ENCODE data around the gene UBALD2.

DNA sequence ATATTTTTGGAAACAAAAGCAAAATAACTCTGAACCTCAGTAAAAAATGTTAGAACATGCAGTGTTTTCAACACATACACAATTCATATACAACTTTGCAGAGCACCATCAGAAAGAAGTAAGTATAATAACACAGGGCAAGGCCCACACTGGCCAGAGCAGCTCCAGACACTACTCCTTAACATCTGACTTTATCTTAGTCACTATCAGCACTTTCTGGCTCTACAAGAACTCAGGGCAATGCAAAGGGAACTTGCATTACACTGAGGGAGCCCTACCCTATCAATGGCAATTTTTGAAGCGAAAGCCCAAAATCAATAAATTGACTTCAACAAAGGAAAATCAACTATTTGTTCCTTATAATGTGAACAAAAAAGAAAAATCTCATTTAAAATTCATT lies 41.3 kb upstream of the UBALD2 start:
- TF ChIP-seq, protein P1, sequence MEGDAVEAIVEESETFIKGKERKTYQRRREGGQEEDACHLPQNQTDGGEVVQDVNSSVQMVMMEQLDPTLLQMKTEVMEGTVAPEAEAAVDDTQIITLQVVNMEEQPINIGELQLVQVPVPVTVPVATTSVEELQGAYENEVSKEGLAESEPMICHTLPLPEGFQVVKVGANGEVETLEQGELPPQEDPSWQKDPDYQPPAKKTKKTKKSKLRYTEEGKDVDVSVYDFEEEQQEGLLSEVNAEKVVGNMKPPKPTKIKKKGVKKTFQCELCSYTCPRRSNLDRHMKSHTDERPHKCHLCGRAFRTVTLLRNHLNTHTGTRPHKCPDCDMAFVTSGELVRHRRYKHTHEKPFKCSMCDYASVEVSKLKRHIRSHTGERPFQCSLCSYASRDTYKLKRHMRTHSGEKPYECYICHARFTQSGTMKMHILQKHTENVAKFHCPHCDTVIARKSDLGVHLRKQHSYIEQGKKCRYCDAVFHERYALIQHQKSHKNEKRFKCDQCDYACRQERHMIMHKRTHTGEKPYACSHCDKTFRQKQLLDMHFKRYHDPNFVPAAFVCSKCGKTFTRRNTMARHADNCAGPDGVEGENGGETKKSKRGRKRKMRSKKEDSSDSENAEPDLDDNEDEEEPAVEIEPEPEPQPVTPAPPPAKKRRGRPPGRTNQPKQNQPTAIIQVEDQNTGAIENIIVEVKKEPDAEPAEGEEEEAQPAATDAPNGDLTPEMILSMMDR (IDR thresholded peaks at IDR 0.05; ENCODE audit: extremely low read depth in 1 of 2, insufficient read depth in 1 of 2, low read depth in 1 of 2, low read length in 2 of 2), result no peak
- TF ChIP-seq EZH2 (IDR thresholded peaks at IDR 0.05; ENCODE audit: borderline replicate concordance, low read depth, low read length, severe bottlenecking), result no peak
- TF ChIP-seq POLR2A (IDR thresholded peaks at IDR 0.05; ENCODE audit: low read depth, low read length), result no peak
- no peak for TF ChIP-seq JUN (IDR thresholded peaks at IDR 0.05; ENCODE audit: borderline replicate concordance, insufficient read depth, insufficient read length, low read depth)
- TF ChIP-seq FOS (IDR thresholded peaks at IDR 0.05; ENCODE audit: borderline replicate concordance, insufficient read depth, low read length), result no peak
- no peak for TF ChIP-seq POLR2AphosphoS5 (IDR thresholded peaks at IDR 0.05; ENCODE audit: insufficient read depth, low read depth, low read length)
- TF ChIP-seq, protein P2, sequence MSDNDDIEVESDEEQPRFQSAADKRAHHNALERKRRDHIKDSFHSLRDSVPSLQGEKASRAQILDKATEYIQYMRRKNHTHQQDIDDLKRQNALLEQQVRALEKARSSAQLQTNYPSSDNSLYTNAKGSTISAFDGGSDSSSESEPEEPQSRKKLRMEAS (IDR thresholded peaks at IDR 0.05; ENCODE audit: insufficient read depth, insufficient read length), result no peak
- no peak for TF ChIP-seq MYC (IDR thresholded peaks at IDR 0.05; ENCODE audit: low read depth, low read length)
- no peak for TF ChIP-seq GATA2 (IDR thresholded peaks at IDR 0.05; ENCODE audit: insufficient read depth, insufficient read length, low read depth, low read length)

All from endothelial cell of umbilical vein (primary cell).